ENCODE measurements around the gene APLP2. TPM values are rescaled to one million over a fixed set of nuclear protein-coding genes. Genes with fewer than 3 reads are reported as not detected.

Gene APLP2
- total and polyA plus RNA-seq, 2 of the 13 experiments (the other 11 are each of a cell fraction or from before 2014, with no cell fraction given) = 315 to 594 TPM

DNA sequence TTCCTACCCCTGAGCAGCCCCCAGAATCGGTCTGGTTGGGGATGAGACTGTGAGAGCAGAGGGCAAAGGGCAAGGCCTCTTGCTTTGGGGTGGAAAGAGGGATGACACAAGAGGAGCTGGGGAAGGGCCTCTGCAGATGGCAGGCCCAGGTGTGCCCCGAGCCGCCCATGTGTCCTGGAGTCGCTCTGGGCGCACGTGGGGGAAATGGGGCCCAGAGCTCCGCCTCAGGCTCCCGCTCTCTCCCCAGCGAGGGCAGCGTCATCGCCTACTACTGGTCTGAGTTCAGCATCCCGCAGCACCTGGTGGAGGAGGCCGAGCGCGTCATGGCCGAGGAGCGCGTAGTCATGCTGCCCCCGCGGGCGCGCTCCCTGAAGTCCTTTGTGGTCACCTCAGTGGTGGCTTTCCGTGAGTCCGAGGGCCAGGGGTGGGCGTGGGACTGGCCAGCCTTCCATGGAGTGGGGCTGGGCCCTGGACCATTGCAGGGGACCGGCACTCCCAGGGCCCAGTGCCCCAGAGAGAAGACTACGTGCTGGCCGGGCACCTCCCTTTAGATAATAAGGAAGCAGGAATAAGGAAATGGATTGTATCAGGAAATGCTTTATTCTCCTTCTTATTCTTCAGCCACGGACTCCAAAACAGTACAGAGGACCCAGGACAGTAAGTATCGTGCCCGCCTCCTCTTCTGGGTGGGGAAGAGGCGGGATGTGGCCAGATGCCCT, 120.0 kb downstream of the APLP2 start (continued):
- TF ChIP-seq, protein P1, sequence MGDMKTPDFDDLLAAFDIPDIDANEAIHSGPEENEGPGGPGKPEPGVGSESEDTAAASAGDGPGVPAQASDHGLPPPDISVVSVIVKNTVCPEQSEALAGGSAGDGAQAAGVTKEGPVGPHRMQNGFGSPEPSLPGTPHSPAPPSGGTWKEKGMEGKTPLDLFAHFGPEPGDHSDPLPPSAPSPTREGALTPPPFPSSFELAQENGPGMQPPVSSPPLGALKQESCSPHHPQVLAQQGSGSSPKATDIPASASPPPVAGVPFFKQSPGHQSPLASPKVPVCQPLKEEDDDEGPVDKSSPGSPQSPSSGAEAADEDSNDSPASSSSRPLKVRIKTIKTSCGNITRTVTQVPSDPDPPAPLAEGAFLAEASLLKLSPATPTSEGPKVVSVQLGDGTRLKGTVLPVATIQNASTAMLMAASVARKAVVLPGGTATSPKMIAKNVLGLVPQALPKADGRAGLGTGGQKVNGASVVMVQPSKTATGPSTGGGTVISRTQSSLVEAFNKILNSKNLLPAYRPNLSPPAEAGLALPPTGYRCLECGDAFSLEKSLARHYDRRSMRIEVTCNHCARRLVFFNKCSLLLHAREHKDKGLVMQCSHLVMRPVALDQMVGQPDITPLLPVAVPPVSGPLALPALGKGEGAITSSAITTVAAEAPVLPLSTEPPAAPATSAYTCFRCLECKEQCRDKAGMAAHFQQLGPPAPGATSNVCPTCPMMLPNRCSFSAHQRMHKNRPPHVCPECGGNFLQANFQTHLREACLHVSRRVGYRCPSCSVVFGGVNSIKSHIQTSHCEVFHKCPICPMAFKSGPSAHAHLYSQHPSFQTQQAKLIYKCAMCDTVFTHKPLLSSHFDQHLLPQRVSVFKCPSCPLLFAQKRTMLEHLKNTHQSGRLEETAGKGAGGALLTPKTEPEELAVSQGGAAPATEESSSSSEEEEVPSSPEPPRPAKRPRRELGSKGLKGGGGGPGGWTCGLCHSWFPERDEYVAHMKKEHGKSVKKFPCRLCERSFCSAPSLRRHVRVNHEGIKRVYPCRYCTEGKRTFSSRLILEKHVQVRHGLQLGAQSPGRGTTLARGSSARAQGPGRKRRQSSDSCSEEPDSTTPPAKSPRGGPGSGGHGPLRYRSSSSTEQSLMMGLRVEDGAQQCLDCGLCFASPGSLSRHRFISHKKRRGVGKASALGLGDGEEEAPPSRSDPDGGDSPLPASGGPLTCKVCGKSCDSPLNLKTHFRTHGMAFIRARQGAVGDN (CRISPR knock-in tag; IDR thresholded peaks at IDR 0.05) = peak; percentile 54; the same call in 1 of the 2 replicates

GRCh38 chr11:130190371-130190881, 120.7 kb downstream of the APLP2 start:
- Histone ChIP-seq H3K27ac (ENCODE audit: extremely low read length, insufficient read depth, low read length) (no peak overlapping the region), H3K4me1 (ENCODE audit: insufficient read depth, low read length) (peaks cover 50% of the 10 kb centered on the region), H3K9me3 (ENCODE audit: low read length) (no peaks in the 10 kb centered on the region), H3K4me3 (replicated peaks in 1 of 3; ENCODE audit: insufficient read depth in 1 of 3, low read depth in 2 of 3, low read length in 3 of 3) (no peak overlapping the region), H4K20me1 (ENCODE audit: insufficient read depth, low read length) (no peaks in the 10 kb centered on the region), H3K79me2 (ENCODE audit: insufficient read depth, low read length) (no peaks in the 10 kb centered on the region), H3K4me2 (ENCODE audit: low read depth, low read length) (no peak overlapping the region), H2AFZ (ENCODE audit: low read length) (no peak overlapping the region), H3K27me3 (ENCODE audit: control insufficient read depth in 1 of 2, insufficient read depth in 2 of 2, low read length in 2 of 2) (no peaks in the 10 kb centered on the region), H3K36me3 (replicated peaks in 1 of 2; ENCODE audit: control insufficient read depth in 1 of 2, insufficient read depth in 2 of 2, low read length in 2 of 2) (no peaks in the 10 kb centered on the region), H3K9ac (ENCODE audit: insufficient read depth, low read depth, low read length) (no peak overlapping the region)
- WGBS (ENCODE audit: low lambda C conversion rate) = 97% methylated on average over 27 of the region's 29 CpGs
- intact Hi-C loops (cut with micrococcal nuclease; ENCODE audit: unreplicated experiment) (no loop called here), in situ Hi-C loops (cut with HindIII; ENCODE audit: extremely low pct_ligation_motif_present, low pct_unique_long_range_greater_than_20kb) (no loop called here)
- ChIA-PET POLR2A (no interaction called here), CTCF (ENCODE audit: low intra/inter-chr PET ratio, low total read pairs) (no interaction called here)
- FAIRE-seq (no peak), ATAC-seq (no peak), DNase-seq (ENCODE audit: low spot score) (no peak)
- no peak for TF ChIP-seq STAT5B (CRISPR knock-in tag; IDR thresholded peaks at IDR 0.05)
- TF ChIP-seq, protein P2, sequence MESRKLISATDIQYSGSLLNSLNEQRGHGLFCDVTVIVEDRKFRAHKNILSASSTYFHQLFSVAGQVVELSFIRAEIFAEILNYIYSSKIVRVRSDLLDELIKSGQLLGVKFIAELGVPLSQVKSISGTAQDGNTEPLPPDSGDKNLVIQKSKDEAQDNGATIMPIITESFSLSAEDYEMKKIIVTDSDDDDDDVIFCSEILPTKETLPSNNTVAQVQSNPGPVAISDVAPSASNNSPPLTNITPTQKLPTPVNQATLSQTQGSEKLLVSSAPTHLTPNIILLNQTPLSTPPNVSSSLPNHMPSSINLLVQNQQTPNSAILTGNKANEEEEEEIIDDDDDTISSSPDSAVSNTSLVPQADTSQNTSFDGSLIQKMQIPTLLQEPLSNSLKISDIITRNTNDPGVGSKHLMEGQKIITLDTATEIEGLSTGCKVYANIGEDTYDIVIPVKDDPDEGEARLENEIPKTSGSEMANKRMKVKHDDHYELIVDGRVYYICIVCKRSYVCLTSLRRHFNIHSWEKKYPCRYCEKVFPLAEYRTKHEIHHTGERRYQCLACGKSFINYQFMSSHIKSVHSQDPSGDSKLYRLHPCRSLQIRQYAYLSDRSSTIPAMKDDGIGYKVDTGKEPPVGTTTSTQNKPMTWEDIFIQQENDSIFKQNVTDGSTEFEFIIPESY (CRISPR knock-in tag; IDR thresholded peaks at IDR 0.05) = peak; percentile 31; the same call in 1 of the 2 replicates
- BruUV-seq (replicated peaks) = no TSS peak

Measured in HepG2 (cell line).